Nucleus accumbens (tissue), 56 donors: ENCODE results near the gene GRIN2C.

Source experiments
- DNase-seq, 56 donors: peaks; one replicate each; lab custom pipeline; 2025; lab: John Stamatoyannopoulos, UW

The GRIN2C gene

GRCh38 chr17:74851612-74852236 is 8.0 kb downstream of the GRIN2C start:
- no peak for DNase-seq

GRCh38 chr17:74850914-74851313 is 8.8 kb downstream of the GRIN2C start:
- no peak for DNase-seq

GRCh38 chr17:74850310-74850709 is 9.4 kb downstream of the GRIN2C start:
- no peak for DNase-seq

- no peak for DNase-seq
Observed at GRCh38 chr17:74848656-74849399, 10.9 kb downstream of the GRIN2C start.

GRCh38 chr17:74846621-74847020 is 13.1 kb downstream of the GRIN2C start:
- DNase-seq = no peak

- DNase-seq = no peak
Observed at GRCh38 chr17:74843352-74843627, 16.4 kb downstream of the GRIN2C start.

- peak in 51 of 56 donors; percentile 23 to 84 (median 64) for DNase-seq
Observed at GRCh38 chr17:74842599-74843351, 16.9 kb downstream of the GRIN2C start.

GRCh38 chr17:74842146-74842598 is 17.5 kb downstream of the GRIN2C start:
- peak in 6 of 56 donors; percentile 35 to 64 (median 47) for DNase-seq

- peak in 46 of 56 donors; percentile 22 to 74 (median 50) for DNase-seq
Observed at GRCh38 chr17:74840989-74841666, 18.6 kb downstream of the GRIN2C start.

GRCh38 chr17:74839990-74840852 is 19.5 kb downstream of the GRIN2C start:
- no peak for DNase-seq

GRCh38 chr17:74838274-74838673 is 21.4 kb downstream of the GRIN2C start:
- DNase-seq = no peak

GRCh38 chr17:74836691-74837467 is 22.8 kb downstream of the GRIN2C start:
- no peak for DNase-seq

- no peak for DNase-seq
Observed at GRCh38 chr17:74836191-74836590, 23.5 kb downstream of the GRIN2C start.

- peak in 33 of 56 donors; percentile 17 to 75 (median 36) for DNase-seq
Observed at GRCh38 chr17:74833501-74834377, 25.9 kb downstream of the GRIN2C start.

- DNase-seq = no peak
Observed at GRCh38 chr17:74832421-74832820, 27.3 kb downstream of the GRIN2C start.

GRCh38 chr17:74831444-74832146 is 28.1 kb downstream of the GRIN2C start:
- DNase-seq = no peak

GRCh38 chr17:74830861-74831260 is 28.8 kb downstream of the GRIN2C start:
- no peak for DNase-seq
